H1 (cell line): ENCODE data around the gene HSPA1A. TPM values are rescaled to one million over a fixed set of nuclear protein-coding genes. Genes with fewer than 3 reads are reported as not detected.

ENCODE experiments used
- ATF2 ChIP-seq: IDR thresholded peaks from 2 replicates; pipeline ENCODE4 v1.6.1; 2012; ENCODE audit warnings: low read length, inconsistent platforms
- polyA plus RNA-seq, 7 experiments: library from polyadenylated mRNA; depleted of rRNA in 3 of 7; stranded (reverse) in 5 of 7; unstranded in 2 of 7; fragments of >200 nt in 5 of 7; fragments of 200-250 nt in 2 of 7; gene quantifications; 1 replicate in 5 of 7; 2 replicates in 1 of 7; 4 replicates in 1 of 7; pipeline versions ENCODE4 v1.2.1 to v1.2.3, GENCODE V29; 2011 to 2013; ENCODE audit warnings: missing spikeins in 2 of 7, mixed read lengths in 2 of 7
- total RNA-seq: library from RNA; stranded (reverse); fragmentation: NEBNext Ultra II Directional; extraction: Animal tissue kit (Norgen Biotek cat#: 25700); gene quantifications from 2 replicates; pipeline ENCODE4 v1.2.1, GENCODE V29; 2021

HSPA1A gene
- total and polyA plus RNA-seq, 2 of the 8 experiments (the other 6 are each of a cell fraction or from before 2014, with no cell fraction given) = 40.7 to 54.0 TPM

- no peak for TF ChIP-seq ATF2
Observed at GRCh38 chr6:31781244-31782125, 33.9 kb upstream of the HSPA1A start (continued).
